HG03097 (cell line): Measurements from ENCODE around the gene UST.
"Not testable (repeated sequence)": the region's sequence is repeated elsewhere in the genome, so short reads cannot be mapped to it uniquely, and the experiment has no call there.

Source experiments
- ATAC-seq: cut with Tn5 transposase; IDR thresholded peaks from one replicate; pipeline ENCODE4 v1.9.1; 2021; ENCODE audit not compliant: unreplicated experiment, low FRiP score

UST gene

DNA sequence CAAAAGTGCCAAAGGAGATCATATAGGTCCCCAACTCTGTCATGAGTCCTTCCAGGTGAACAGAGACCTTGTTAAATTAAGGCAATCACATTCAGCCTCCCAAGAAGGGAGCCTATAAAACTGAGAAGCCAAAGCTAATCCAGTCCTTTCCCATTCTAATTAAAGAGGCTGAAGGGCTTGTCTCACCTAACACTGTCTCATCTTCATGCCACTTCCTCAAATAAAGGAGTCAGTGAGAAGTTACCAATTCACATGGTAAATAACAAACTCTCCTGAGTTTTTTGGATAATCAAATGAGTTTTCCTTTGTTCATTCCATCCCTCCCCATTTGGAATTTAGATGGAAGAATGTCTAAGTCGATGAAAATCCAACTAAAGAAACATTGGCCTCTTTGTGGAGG, 242.8 kb downstream of the UST start:
- no peak for ATAC-seq

GRCh38 chr6:148990403-148990802, 243.6 kb downstream of the UST start:
- ATAC-seq = no peak

DNA sequence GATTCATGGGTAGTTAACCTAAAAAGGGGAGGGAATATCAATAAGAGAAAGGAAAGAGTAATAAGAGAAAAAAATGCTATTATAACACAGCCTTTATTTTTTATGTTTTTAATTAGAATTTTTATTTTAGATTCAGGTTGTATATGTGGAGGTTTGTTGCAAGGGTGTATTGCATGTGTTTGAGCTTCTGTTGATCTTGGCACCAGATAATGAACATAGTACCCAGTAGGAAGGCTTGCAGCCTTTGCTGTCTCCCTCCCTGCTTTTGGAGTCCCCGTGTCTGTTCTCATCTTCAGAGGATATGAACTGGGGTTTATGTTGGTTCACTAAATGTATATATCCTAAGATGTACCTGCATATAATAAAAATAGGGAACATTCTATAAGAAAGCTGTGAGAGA, 250.0 kb downstream of the UST start:
- ATAC-seq = no peak

DNA sequence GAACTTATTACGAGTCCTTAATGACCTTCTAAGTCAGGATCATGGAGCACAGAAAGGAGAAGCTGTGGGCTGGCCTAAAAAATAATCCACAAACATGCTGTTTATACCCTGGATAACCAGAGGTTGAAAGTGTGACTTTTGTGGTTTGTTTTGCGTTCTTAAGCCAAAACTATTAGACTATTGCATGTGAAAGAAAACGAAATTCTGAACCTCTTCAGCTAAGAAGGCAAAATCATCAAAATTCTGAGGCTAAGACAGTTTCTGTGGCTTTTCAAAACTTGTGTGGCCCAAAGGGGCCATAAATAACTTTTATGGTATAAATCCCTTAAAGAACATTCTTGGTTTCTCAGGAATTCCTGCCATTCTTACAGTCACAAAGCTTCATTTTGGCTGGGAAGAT, 251.0 kb downstream of the UST start:
- no peak for ATAC-seq

DNA sequence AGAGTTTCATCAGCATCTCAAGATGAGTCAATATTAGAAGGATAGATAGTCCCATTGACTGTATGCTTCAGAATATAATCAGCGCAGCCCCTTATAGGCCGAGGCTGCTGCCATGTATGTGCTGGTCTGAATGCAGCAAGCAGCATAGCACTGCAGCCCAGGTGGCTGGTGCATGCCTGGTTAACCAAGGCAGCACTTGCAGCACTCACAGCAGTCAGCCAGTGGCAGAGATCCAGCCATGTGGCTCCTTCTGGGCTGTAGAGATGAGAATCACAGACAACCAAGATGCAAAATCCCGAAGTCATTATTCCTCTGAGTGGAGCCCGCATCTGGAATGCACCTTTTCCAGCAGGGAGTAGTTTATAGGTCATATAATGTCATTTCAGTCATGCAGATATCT, 251.9 kb downstream of the UST start:
- ATAC-seq = no peak

DNA sequence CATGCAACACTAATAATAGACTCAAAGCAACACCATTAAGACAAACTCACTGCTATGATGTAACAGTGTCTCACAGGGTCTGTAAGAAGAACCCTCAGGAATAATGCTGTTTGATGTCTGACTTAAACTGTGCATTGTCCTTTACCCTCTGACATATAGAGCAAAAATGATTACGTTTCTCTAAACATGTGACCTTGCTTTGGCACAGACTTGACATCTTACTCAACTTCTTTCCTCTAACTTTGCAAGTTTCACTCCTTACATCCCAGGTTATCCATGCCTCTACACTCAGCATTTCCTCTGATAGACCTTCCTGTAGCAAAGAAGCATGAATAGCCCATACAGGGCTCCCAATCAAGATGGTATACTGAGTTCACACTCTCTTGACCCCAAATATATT, 252.7 kb downstream of the UST start:
- ATAC-seq = no peak

DNA sequence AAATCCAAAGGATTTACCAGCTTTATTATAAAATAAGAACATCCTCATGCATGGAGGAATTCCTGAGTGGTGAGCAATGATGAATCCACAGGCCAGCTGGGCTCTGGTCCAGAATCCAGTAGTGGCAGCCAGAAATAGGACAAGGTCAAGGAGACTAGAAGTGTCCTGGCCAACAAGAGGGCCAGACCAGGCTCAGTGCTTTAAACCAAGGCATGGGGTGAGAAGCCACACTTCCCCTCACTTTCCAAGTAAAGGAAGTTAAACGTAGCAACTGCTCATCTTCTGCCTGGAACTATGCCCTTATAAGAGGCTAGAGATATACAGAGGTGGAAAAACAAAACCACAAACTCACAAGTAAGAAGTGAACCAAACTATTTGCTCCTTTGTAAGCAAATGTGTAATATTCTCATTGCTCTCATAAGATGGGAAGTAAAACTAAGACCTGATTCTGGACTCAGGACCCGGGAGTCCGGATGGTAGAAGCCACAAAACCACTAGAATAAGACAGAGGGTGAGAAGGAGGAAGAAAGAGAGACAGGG, 253.2 kb downstream of the UST start:
- ATAC-seq = no peak

DNA sequence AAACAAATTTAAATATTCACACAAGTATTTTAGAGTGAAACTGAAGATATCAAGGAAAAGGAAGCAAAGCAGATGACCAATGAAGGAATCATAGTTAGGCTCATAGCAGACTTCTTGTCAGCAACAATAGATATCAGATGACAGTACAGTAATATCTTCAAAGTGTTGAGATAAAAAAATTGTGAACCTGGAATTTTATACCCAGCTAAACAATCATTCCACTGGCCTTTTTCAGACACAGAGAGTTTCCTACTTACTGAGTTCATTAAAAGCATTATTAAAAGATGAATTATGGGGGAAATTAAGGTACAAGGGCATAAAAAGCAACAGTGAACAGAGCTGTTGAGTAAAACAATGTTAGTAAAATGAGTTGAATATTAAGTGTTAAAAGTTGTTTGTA, 254.6 kb downstream of the UST start:
- no peak for ATAC-seq

DNA sequence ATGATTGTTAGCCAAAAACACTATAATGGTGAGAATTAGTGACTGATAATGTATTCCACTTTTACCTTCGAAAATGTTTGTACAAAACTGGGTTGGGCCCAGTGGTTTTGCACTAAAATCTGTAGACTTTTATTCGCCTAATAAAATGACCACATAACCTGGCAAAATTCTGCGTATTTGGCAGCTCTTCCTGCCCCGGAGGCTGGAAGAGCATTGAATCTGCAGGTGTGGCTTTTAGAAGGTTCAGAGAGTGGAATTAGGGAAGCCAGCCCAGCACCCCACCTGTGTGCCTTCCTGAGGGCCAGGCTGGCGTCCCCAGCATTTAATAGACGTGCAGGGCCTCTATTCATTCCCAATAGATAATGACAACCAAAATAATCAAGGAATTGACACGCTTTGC, 256.7 kb downstream of the UST start:
- no peak for ATAC-seq

GRCh38 chr6:149004664-149005063, 257.8 kb downstream of the UST start:
- no peak for ATAC-seq

DNA sequence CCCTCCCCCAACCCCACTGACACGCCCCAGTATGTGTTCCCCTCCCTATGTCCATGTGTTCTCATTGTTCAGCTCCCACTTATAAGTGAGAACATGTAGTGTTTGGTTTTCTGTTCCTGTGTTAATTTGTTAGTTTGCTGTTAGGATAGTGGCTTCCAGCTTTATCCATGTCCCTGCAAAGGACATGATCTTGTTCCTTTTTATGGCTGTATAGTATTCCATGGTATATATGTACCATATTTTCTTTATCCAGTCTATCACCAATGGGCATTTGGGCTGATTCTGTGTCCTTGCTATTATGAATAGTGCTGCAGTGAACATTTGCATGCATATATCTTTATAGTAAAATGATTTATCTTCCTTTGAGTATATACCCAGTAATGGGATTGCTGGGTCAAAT, 259.4 kb downstream of the UST start:
- not testable (repeated sequence) for ATAC-seq

GRCh38 chr6:149006671-149007070, 259.8 kb downstream of the UST start:
- no peak for ATAC-seq

DNA sequence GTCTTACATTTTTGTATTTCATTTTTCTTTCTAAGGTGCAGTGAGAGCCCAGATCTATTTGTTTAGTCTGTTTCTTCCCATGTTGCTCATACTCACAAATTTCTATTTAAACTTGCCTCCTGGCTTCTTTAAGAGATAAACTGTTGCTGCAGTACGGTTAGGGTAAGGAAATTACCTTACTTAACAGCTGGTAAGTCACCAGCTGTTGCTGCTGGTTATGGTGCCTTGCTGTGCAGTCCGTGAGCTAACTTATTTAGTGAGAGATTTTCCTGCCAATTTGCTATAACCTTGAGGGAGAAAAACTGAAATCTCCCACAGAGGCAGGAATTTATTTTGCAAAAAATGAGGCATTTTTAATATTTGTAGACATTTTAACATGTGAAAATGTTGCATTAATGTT, 261.0 kb downstream of the UST start:
- ATAC-seq = no peak

DNA sequence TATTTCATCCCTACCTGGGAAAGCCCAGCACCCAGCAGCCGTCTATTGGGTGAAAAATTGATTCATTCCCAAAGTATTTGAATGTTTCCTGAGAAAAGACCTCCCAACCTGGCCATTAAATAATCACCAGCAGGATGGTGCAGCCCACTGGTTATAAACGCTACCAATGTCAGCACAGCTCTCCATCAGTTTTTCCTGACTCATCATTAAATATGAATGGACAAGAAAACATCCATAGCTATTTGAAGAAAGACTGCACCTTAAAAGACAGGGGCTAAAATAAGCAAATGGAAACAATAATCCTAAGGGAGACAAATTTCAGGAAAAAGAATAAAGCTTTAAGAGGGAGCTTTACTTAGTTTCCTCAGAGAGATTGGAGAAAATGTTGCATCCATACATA, 261.9 kb downstream of the UST start:
- ATAC-seq = no peak

- no peak for ATAC-seq
Observed at GRCh38 chr6:149012040-149012545, 265.3 kb downstream of the UST start.

GRCh38 chr6:149013586-149014344, 266.9 kb downstream of the UST start:
- ATAC-seq = no peak

DNA sequence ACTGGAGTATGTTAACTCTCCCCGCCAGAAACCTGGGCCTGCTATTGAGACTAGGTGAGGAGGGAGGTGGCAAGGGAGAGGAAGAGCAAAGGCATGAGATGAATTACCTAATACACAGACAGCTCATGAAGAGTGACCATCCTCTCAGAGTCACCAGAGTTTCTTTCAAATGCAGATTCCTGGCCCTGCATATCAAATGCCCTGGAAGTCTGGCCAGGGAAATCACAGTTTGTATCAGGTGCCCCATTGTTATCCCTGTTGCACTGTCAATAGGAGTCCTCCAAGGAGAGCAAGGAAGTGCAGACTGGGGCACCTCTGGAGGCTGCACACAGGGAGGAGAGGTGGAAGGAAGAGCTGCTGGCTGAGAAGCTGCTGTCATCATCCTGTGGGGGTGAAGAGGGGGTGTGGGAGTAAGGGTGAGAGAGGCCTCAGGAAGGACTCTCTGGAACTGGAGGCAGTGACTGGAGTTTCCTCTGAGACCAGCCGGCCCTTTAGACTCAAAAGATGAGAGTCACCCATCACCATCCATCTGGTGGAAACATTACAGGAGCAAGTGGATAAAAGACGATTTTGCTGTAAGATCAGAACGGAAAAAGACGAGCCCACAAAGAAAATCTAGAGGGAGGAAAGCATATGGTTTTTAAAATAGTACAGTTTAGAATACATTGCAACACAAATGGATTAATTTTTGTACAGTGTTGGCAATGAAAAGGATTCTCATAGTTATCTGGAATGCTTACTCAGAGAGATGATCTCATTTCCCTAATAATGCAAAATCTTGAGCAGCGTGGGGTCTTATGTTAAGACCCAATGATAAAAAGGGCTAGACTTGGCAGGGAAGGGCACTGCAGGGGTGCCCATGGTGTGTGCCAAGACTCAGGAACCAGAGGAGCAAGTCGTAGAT, 268.1 kb downstream of the UST start:
- no peak for ATAC-seq

DNA sequence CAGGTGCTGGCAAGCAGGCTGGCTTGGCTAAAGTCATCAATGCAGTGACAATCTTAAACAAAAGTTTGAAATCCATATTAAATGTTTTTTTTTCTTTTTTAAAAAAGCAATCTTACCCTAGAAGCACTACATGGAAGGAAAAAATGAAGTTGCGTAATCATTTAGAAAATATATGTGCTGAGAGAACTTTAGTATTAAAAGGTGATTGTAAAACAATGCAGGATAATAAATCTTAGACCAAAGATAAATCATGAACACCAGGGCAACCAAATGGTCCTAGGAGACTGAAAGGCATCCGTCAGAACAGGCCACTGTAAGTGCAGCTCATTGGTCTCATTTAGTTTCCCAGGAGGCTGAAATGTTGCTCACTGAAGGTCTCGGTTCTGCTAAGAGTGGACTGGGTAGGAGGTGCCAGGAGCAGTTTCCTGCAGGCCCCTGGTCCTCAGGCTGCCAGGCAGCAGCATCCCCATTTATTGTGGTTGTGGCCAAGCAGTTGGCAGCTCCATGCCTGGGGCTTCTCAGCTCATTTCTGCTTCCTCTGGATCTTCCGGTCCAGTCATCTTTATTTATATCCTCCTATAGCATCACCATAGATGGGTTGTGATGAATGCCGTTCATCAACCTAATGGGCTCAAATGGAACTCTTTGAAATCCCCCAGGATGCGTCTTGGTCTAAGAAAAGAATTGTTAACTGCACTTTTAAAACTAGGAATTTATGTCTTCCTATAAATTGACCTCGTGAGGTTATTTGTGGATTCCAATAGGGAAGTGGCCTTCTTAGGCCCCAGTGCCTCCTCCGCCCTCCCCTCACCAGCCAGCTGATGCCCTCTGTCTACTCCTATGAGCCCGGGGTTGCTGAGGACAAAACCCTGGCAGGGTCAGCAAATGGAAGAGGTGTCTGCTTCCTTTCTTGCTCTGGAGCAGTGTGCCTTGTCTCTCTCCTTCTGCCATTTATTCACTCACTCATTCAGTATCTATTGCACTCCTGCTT, 269.0 kb downstream of the UST start:
- ATAC-seq = no peak

DNA sequence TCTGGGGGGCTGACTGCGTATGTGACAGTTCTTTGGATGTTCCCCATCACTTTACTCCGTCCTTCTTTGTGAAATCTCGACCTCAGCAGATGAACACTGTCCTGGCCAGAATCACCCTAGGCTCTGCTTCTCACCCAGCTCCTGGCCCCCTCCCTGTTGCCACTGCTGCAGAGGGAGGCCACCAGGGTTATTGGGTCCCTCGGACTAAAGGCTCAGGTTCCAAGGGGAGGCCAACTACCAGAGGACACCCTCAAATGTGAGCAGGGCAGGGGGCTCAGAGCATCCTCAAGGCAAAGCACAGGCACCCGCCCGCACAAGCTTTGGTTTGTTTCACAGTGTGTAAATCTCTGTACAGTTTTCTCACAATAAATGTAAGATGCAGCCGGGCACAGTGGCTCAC, 269.9 kb downstream of the UST start:
- no peak for ATAC-seq

- ATAC-seq = no peak
Observed at GRCh38 chr6:149020319-149020718, 273.5 kb downstream of the UST start.
